Uterus (tissue), 2 donors: ENCODE results near the gene COA1.

Source experiments
- CTCF ChIP-seq, 4 experiments: fragments of 200-600 bp in 2 of 4; fragments of 450-650 bp in 2 of 4; sonication (generic) in 2 of 4; IDR thresholded peaks; one replicate each; pipeline ENCODE4 v1.5.1; 2016 to 2019; ENCODE audit warnings: antibody characterized with exemption in 4 of 4, mild to moderate bottlenecking in 2 of 4, moderate library complexity in 1 of 4
- POLR2A ChIP-seq, 2 donors: fragments of 450-650 bp; IDR thresholded peaks; one replicate each; pipeline ENCODE4 v1.6.1; 2016; ENCODE audit warnings: antibody characterized with exemption in 2 of 2, mild to moderate bottlenecking in 1 of 2, moderate library complexity in 1 of 2

GRCh38 chr7:43630482-43630881, 98.8 kb downstream of the COA1 start:
- TF ChIP-seq POLR2A (IDR thresholded peaks at IDR 0.05) (no peak), CTCF (IDR thresholded peaks at IDR 0.05) (no peak)
